Urothelium cell line (cell line): Measurements from ENCODE around the gene ZNF580.

Experiments used
- DNase-seq: peaks from one replicate; pipeline ENCODE4 v3.0.0; 2011; ENCODE audit warnings: low spot score, mixed read lengths
- FAIRE-seq: peaks from 2 replicates; lab custom pipeline; 2011; peaks lifted over from hg19 to GRCh38; lab: Jason Lieb, UNC

The ZNF580 gene, protein sequence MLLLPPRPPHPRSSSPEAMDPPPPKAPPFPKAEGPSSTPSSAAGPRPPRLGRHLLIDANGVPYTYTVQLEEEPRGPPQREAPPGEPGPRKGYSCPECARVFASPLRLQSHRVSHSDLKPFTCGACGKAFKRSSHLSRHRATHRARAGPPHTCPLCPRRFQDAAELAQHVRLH

GRCh38 chr19:55640577-55641425, at the start of gene ZNF580:
Gene ZNF580 (plus strand): TSS chr19:55641002. CDS start chr19:55642509, 1,507 bp downstream.
- DNase-seq (peak; percentile 80), FAIRE-seq (no peak)

DNA sequence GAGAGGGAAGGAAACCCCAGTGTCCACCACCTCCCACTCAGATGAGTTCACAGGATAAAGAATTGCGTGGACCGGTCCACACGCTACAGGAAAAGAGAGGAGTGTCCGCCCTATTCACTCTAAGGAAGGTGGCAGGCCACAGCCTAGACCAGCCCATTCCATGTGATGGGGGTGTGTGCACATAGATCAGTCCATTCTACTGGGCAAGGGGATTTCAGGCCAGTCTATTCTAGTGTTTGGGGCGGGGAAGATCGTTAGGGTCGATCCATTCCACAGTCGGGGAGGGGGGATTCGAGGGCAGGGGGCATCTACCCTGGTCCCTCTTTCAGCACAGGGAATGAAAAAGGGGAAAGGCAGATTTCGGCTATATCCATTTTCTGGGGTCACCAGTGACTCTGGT, 49.2 kb upstream of the ZNF580 start:
- DNase-seq, result no peak
- no peak for FAIRE-seq

DNA sequence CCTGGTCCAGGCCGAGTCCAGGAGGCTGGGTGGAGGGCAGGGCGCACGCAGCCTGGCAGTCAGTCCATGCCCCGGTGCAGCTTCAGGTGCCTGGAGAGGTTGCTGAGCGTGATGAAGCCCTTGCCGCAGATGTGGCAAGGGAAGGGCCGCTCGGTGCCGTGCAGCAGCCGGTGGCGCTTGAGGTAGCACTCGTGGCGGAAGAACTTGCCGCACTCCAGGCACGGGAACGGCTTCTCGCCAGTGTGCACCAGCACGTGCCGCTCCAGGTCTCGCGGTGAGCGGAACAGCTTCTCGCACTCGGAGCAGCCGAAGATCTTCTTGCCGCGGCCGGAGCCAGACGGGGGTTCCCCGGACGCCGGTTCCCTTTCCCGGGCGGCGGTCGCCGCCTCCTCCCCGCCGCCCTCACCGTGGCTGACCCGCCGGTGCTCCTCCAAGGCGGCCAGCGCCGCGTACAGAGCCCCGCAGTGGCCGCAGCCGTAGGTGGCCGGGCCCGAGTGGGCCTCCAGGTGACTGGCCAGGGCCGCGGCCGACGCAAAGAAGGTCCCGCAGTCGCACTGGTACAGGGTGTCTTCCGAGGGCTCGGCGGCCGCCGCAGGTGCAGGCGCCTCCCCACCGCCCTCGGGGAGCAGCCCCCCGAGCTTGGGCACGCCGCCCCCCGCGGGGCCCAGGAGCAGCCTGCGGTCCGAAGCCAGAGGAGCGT, 48.3 kb upstream of the ZNF580 start:
- FAIRE-seq, result no peak
- no peak for DNase-seq

DNA sequence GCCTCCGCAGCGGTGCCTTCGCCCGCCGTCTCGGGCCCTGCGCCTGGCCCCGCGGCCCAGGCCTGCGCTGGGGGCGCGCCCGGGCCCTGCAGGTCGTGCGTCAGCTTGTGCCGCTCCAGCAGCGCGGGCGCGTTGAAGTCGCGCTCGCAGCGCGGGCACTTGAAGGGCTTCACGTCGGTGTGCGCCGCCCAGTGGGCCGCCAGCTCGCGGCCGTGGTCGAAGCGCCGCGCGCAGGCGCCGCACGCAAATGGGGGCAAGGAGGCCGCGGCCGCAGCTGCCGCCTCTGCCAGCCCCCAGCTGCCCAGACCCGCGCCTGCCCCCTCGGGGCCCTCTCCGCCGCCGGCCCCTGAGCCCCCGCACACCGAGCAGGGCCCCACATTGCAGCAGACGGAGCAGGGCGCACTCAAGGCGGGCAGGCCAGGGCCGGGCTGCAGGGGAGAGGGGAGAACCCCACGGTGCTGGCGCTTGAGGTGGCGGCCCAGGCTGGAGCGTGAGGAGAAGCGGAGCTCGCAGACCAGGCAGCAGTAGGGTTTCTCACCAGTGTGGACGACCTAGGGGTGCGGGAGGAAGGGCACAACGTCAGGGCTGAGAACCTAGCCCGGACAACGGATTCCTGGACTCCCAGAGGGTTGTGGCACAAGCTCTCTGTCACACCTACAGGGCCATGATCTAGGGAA, 47.6 kb upstream of the ZNF580 start:
- no peak for DNase-seq
- FAIRE-seq, result no peak

- no peak for DNase-seq
- no peak for FAIRE-seq
Observed at GRCh38 chr19:55594996-55595545, 45.7 kb upstream of the ZNF580 start.

GRCh38 chr19:55596304-55596703, 44.5 kb upstream of the ZNF580 start:
- no peak for DNase-seq
- no peak for FAIRE-seq

DNA sequence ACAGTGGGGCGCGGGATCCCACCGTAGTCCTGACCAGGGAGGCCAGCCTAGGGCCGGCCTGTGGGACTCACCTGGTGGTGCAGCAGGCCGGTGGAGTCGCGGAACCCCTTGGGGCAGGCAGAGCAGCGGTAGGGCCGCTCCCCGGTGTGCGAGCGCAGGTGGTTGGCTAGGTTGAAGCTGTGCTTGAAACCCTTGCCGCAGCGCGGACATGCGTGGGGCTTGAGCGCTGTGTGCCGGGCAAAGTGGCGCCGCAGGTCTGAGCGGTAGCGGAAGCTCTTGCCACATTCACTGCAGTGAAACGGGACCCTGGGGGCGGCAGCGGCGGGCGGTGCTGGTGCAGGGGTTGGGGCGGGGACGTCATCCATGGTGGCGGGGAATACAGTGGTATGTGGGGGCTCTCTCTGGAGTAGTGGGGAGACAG, 43.3 kb upstream of the ZNF580 start:
- DNase-seq (no peak), FAIRE-seq (no peak)

GRCh38 chr19:55598034-55598433, 42.8 kb upstream of the ZNF580 start:
- FAIRE-seq (no peak), DNase-seq (no peak)

- DNase-seq, result peak; percentile 85
- no peak for FAIRE-seq
Observed at GRCh38 chr19:55598719-55599467, 41.9 kb upstream of the ZNF580 start.

GRCh38 chr19:55599468-55599841, 41.3 kb upstream of the ZNF580 start, which contains the start of gene FIZ1:
Gene FIZ1 (minus strand): TSS chr19:55599517. CDS start chr19:55597865, 1,652 bp downstream.
- FAIRE-seq, result no peak
- DNase-seq, result peak; percentile 90

- DNase-seq, result peak; percentile 88
- FAIRE-seq, result peak; percentile 37
Observed at GRCh38 chr19:55599842-55600661, 40.8 kb upstream of the ZNF580 start, which contains the start of gene ZNF524. Gene ZNF524 (plus strand): TSS chr19:55600288. CDS start chr19:55602113, 1,825 bp downstream.

DNA sequence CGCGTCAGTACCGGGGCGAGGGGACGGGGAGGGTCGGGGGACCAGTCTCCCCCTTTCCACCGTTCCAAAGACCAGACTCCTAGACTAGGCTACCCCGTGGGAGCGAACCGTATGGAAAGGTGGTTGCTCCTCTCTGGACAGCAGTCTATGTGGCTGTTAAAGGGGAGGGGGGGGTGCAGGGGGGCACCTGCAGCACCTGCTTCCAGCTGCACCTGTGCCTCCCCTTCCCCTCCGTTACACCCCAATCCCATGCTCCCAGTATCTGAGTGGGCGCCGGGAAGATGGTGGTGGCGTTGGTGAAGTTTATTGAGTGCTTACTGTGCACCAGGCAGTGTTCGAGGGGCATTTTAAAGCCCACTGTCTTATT, 40.2 kb upstream of the ZNF580 start:
- no peak for DNase-seq
- no peak for FAIRE-seq

GRCh38 chr19:55601084-55601483, 39.7 kb upstream of the ZNF580 start:
- no peak for FAIRE-seq
- no peak for DNase-seq

DNA sequence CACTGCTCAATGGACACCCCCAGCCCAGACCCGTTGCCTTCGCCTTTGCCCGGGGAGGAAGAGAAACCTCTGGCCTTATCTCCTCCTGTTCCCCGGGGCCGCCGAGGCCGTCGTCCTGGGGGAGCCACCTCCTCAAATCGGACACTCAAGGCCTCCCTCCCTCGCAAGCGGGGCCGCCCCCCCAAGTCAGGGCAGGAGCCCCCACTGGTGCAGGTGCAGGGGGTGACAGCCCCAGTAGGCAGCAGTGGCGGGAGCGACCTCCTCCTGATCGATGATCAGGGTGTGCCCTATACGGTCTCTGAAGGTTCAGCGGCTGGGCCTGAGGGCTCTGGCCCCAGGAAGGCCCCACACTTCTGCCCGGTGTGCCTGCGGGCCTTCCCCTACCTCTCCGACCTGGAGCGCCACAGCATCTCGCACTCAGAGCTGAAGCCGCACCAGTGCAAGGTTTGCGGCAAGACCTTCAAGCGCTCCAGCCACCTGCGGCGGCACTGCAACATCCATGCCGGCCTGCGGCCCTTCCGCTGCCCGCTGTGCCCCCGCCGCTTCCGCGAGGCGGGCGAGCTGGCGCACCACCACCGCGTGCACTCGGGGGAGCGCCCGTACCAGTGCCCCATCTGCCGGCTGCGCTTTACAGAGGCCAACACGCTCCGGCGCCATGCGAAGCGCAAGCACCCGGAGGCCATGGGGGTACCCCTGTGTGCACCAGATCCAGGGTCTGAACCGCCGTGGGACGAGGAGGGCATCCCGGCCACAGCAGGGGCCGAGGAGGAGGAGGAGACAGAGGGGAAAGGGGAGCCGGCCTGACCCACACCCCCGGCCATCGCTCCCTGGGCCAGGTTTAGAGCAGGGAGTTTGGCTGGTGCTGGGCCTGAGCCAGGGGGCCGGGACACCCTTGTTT, 38.4 kb upstream of the ZNF580 start:
- DNase-seq (no peak), FAIRE-seq (no peak)

GRCh38 chr19:55603115-55603514, 37.7 kb upstream of the ZNF580 start:
- DNase-seq (no peak), FAIRE-seq (no peak)

DNA sequence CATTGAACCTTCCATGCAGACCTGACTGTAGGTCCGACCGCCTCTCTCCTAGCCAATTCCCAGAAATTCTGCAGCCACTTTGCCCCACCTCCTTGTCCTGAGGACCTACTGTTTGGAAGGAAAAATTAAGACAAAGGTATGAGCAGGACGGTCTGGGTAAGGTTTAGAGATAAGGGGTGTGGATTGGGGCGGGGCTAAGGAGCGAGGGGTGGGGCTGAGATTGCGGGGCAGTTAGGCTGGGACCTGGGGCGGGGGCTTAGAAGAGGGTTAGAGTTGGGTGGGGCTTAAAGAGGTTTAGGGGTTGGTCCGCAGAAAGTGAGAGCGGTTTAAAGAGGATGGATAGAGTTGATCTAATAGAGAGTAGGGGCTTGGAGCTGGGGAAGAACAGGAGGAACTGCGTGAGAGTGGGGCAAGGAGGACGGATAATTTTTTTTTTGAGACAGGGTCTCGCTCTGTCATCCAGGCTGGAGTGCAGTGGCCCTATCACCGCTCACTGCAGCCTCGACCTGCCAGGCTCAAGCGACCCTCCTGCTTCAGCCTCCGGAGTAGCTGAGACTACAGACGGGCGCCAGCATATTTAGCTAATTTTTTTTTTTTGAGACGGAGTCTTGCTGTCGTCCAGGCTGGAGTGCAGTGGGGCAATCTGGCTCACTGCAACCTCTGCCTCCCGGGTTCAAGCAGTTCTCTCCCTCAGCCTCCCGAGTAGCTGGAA, 37.1 kb upstream of the ZNF580 start:
- no peak for FAIRE-seq
- no peak for DNase-seq

GRCh38 chr19:55605207-55605636, 35.6 kb upstream of the ZNF580 start:
- FAIRE-seq, result no peak
- DNase-seq, result peak; percentile 94
